Glutamatergic neuron (in vitro differentiated cells): ENCODE data around the gene AEN. TPM values are rescaled to one million over a fixed set of nuclear protein-coding genes. Genes with fewer than 3 reads are reported as not detected.

Experiments
- DNase-seq: peaks from one replicate; pipeline ENCODE4 v3.0.0; 2022
- H3K27ac Mint-ChIP-seq: one replicate; pipeline ENCODE4 v1.8.0; 2020; ENCODE audit warnings: mild to moderate bottlenecking, mixed read lengths, inconsistent platforms; ENCODE audit not compliant: unreplicated experiment
- H3K27me3 Mint-ChIP-seq: one replicate; pipeline ENCODE4 v1.8.0; 2020; ENCODE audit warnings: mild to moderate bottlenecking, moderate library complexity, mixed read lengths, inconsistent platforms; ENCODE audit not compliant: unreplicated experiment
- H3K36me3 Mint-ChIP-seq: one replicate; pipeline ENCODE4 v1.8.0; 2020; ENCODE audit warnings: mild to moderate bottlenecking, mixed read lengths, inconsistent platforms; ENCODE audit not compliant: unreplicated experiment
- H3K4me1 Mint-ChIP-seq: one replicate; pipeline ENCODE4 v1.8.0; 2020; ENCODE audit warnings: mild to moderate bottlenecking, low read depth, mixed read lengths, inconsistent platforms; ENCODE audit not compliant: unreplicated experiment
- H3K4me3 Mint-ChIP-seq: one replicate; pipeline ENCODE4 v1.8.0; 2020; ENCODE audit warnings: mild to moderate bottlenecking, mixed read lengths, inconsistent platforms; ENCODE audit not compliant: unreplicated experiment
- H3K9me3 Mint-ChIP-seq: one replicate; pipeline ENCODE4 v1.8.0; 2020; ENCODE audit warnings: mild to moderate bottlenecking, moderate library complexity, mixed read lengths, inconsistent platforms; ENCODE audit not compliant: unreplicated experiment
- CTCF ChIP-seq: fragments of 200-600 bp; sonication (generic); IDR thresholded peaks from one replicate; pipeline ENCODE4 v1.5.0; 2021; ENCODE audit not compliant: partially characterized antibody, unreplicated experiment
- total RNA-seq: library from RNA; stranded (reverse); fragmentation: NEBNext Ultra II Directional; extraction: Animal tissue kit (Norgen Biotek cat#: 25700); gene quantifications from one replicate; pipeline ENCODE4 v1.2.1, GENCODE V29; 2021; ENCODE audit not compliant: unreplicated experiment

The AEN gene
- total RNA-seq, 1 donor from 2014 or later, result 15.4 TPM

- Mint-ChIP-seq H3K4me3 (no peak overlapping the region), H3K4me1 (no peaks in the 10 kb centered on the region), H3K36me3 (no peaks in the 10 kb centered on the region), H3K27me3 (peaks cover 4% of the 10 kb centered on the region), H3K9me3 (no peaks in the 10 kb centered on the region), H3K27ac (no peak overlapping the region)
- TF ChIP-seq CTCF, result no peak
- no peak for DNase-seq
These were observed 43.1 kb downstream of the AEN start for GRCh38 chr15:88664151-88664778.

- Mint-ChIP-seq H3K36me3 (no peaks in the 10 kb centered on the region), H3K9me3 (peaks cover 1% of the 10 kb centered on the region), H3K27me3 (no peaks in the 10 kb centered on the region), H3K4me3 (no peak overlapping the region), H3K4me1 (no peaks in the 10 kb centered on the region), H3K27ac (no peak overlapping the region)
- TF ChIP-seq CTCF, result no peak
- no peak for DNase-seq
These were observed 53.5 kb downstream of the AEN start for GRCh38 chr15:88674661-88675060.

DNA sequence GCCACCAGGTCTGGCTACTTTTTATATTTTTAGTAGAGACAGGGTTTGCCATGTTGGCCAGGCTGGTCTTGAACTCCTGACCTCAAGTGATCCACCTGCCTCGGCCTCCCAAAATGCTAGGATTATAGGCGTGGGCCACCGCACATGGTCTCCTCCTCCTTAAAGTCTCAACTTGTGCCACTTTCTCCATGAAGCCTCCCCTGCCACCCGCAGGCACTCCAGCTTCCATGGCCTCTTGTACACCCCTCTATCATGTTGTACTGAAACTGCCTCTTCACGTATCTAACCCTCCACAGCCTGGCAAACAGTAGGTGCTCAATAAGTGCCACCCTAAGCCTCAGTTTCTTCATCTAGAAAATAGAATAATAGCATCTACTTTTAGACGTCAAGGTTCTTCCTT lies 57.6 kb downstream of the AEN start:
- Mint-ChIP-seq H3K4me3 (no peak overlapping the region), H3K27ac (no peak overlapping the region), H3K4me1 (no peaks in the 10 kb centered on the region), H3K27me3 (no peaks in the 10 kb centered on the region), H3K9me3 (peaks cover 1% of the 10 kb centered on the region), H3K36me3 (no peaks in the 10 kb centered on the region)
- DNase-seq, result no peak
- TF ChIP-seq CTCF, result no peak

- no peak for DNase-seq
- Mint-ChIP-seq H3K27me3 (peaks cover 2% of the 10 kb centered on the region), H3K4me1 (no peaks in the 10 kb centered on the region), H3K9me3 (peaks cover 1% of the 10 kb centered on the region), H3K27ac (no peak overlapping the region), H3K4me3 (no peak overlapping the region), H3K36me3 (no peaks in the 10 kb centered on the region)
- no peak for TF ChIP-seq CTCF
These were observed 59.3 kb downstream of the AEN start for GRCh38 chr15:88680241-88681001.

DNA sequence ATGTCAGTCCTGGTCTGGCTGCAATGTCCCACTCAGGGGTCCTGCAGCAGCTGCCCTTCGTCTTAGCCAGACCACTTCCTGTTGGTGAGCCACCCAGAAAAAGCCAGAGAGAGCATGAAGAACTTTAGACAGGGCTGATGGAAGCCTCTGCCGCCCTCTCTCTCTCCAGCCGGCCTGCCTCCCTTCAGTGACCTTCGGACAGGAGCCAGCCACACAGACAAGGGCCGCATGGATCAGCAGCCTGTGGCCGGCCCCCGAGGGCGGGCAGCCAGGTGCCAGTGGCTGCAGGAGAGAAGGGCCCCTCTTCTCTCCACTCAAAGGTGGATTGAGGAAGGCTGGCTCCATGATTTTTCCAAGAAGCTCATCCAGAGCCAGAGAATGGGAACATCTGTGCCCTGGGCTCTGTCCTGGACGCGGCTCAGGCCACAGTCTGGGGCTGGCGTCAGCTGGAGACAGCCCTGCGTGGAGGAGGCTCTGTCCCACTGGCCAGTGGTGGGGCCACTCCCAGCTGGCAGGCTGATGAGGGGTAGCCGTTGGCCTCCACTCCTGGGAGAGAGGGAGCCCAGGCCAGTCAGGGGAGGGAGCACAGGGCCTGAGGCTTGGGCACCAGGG lies 60.6 kb downstream of the AEN start:
- Mint-ChIP-seq H3K4me3 (no peak overlapping the region), H3K27ac (no peak overlapping the region), H3K36me3 (no peaks in the 10 kb centered on the region), H3K9me3 (peaks cover 1% of the 10 kb centered on the region), H3K4me1 (no peaks in the 10 kb centered on the region), H3K27me3 (peaks cover 7% of the 10 kb centered on the region)
- no peak for DNase-seq
- no peak for TF ChIP-seq CTCF
